RWPE1 (cell line): ENCODE measurements around the gene CRABP2.

Experiments
- CTCF ChIA-PET: fragments of 350-600 bp; sonication (Branson Sonifier 250); formaldehyde crosslinking; extraction: SDS; loops from one replicate; lab custom pipeline; 2021; lab: Yijun Ruan, JAX
- POLR2A ChIA-PET: fragments of 400-600 bp; formaldehyde crosslinking; extraction: SDS; loops from one replicate; lab custom pipeline; 2020; ENCODE audit warnings: antibody characterized with exemption; ENCODE audit not compliant: low non-redundant PET; lab: Yijun Ruan, JAX
- DNase-seq: peaks from one replicate; pipeline ENCODE4 v3.0.0; 2012; ENCODE audit warnings: low spot score
- H3K27ac ChIP-seq: fragments of 450-650 bp; 2 replicates; pipeline ENCODE4 v1.5.1; 2017
- TF ChIP-seq, protein P1 (sequence below): fragments of 450-650 bp; conservative IDR thresholded peaks from 2 replicates; pipeline ENCODE4 v1.5.1; 2017; ENCODE audit warnings: low read depth, mild to moderate bottlenecking

CRABP2 gene

DNA sequence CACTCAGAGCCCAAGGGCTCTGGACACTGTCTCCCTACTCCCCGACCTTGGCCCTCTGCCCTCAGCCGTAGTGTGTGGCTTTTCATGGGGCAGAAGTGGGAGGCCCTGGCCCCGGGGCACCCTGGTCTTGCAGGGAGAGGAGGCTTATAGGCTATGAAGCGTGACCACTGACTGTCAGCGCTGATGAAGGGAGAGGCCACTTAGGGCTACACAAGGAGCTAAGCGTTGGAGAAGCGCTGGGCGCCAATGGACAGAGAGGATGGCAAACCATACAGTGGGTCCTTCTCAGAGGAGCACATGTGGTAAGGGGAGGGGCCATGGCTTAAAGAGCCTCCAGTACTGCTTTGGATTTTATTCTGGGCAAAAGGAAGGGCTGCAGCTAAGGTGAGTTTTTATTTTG lies 7.9 kb downstream of the CRABP2 start:
- POLR2A ChIA-PET = no interaction called here
- CTCF ChIA-PET = no interaction called here
- H3K27ac ChIP-seq = peak overlapping the region; percentile 30; the same call in 1 of the 2 replicates

GRCh38 chr1:156696755-156697154 lies 8.6 kb downstream of the CRABP2 start:
- peak overlapping the region; percentile 30 for H3K27ac ChIP-seq
- TF ChIP-seq, protein P1, sequence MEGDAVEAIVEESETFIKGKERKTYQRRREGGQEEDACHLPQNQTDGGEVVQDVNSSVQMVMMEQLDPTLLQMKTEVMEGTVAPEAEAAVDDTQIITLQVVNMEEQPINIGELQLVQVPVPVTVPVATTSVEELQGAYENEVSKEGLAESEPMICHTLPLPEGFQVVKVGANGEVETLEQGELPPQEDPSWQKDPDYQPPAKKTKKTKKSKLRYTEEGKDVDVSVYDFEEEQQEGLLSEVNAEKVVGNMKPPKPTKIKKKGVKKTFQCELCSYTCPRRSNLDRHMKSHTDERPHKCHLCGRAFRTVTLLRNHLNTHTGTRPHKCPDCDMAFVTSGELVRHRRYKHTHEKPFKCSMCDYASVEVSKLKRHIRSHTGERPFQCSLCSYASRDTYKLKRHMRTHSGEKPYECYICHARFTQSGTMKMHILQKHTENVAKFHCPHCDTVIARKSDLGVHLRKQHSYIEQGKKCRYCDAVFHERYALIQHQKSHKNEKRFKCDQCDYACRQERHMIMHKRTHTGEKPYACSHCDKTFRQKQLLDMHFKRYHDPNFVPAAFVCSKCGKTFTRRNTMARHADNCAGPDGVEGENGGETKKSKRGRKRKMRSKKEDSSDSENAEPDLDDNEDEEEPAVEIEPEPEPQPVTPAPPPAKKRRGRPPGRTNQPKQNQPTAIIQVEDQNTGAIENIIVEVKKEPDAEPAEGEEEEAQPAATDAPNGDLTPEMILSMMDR = no peak
- no peak for DNase-seq
- ChIA-PET CTCF (no interaction called here), POLR2A (no interaction called here)

More for the DNA sequence above, 7.9 kb downstream of the CRABP2 start:
- TF ChIP-seq, protein P1 = no peak
- DNase-seq = no peak

DNA sequence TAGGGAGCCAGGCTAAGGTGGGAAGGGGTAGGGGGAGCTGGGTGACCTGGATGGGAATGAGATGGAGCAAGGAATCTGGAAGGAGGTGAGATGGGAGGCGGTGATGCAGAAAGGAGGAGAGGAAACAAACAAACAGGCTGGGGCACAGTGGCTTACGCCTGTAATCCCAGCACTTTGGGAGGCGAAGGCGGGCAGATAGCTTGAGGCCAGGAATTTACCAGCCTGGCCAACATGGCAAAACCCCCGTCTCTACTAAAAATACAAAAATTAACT lies 10.8 kb downstream of the CRABP2 start:
- H3K27ac ChIP-seq = peak overlapping the region; percentile 82
- ChIA-PET CTCF (interaction anchor here (0.6 to 8.7 kb wide), 2 partner anchors 14 to 25 kb away, joined by 5 to 225 read pairs; partner anchors contain the start of gene CRABP2), POLR2A (no interaction called here)
- TF ChIP-seq, protein P1 = no peak
- DNase-seq = no peak

- DNase-seq = no peak
- POLR2A ChIA-PET = no interaction called here
- TF ChIP-seq, protein P1 = no peak
- CTCF ChIA-PET = interaction anchor here (0.6 to 8.7 kb wide), 4 partner anchors 10 to 67 kb away, joined by 4 to 225 read pairs (median 6); partner anchors contain the start of gene CRABP2
- H3K27ac ChIP-seq = peak overlapping the region; percentile 82
Measured at GRCh38 chr1:156693848-156694689, 11.3 kb downstream of the CRABP2 start.

- no peak for DNase-seq
- H3K27ac ChIP-seq = peak overlapping the region; percentile 82
- ChIA-PET POLR2A (no interaction called here), CTCF (interaction anchor here (0.5 to 9.5 kb wide), 6 partner anchors 9 to 338 kb away, joined by 3 to 225 read pairs (median 5); partner anchors contain the start of genes CRABP2, ISG20L2 and METTL25B)
- TF ChIP-seq, protein P1 = no peak
Measured at GRCh38 chr1:156692925-156693847, 12.2 kb downstream of the CRABP2 start.

DNA sequence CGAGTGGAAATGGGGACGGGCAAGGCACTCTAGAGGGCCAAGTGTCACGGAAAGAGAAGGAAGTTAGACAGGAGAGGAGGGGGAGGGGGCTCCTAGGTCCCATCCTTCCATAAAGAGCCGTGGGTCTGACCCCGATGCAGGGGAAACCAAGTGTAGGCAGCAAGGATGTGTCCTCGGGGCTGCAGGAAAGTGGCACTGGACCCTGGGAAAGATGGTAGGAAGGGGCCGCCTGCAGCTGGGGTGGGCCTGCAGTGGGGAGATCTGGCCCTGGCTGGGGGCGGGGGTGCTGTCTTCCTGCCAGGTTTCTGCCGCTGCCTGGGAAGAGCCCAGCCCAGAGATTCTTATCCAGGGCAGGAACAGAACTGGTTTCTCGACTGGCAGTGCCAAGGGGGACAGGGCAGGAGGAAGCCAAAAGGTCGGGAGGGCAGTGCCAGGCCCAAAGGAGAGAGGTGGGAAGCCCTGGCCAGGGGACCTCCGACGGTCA lies 12.9 kb downstream of the CRABP2 start:
- ChIA-PET POLR2A (interaction anchor here (0.7 to 1.5 kb wide), 2 partner anchors 13 to 1372 kb away, joined by 3 to 5 read pairs; partner anchors contain the start of genes CRABP2 and RUSC1), CTCF (interaction anchor here (0.5 to 9.5 kb wide), 5 partner anchors 9 to 200 kb away, joined by 3 to 225 read pairs (median 6); partner anchors contain the start of genes CRABP2, ISG20L2 and METTL25B)
- no peak for DNase-seq
- TF ChIP-seq, protein P1 = no peak
- H3K27ac ChIP-seq = peak overlapping the region; percentile 82
